ENCODE results near the gene ALKBH7. TPM values are rescaled to one million over a fixed set of nuclear protein-coding genes. Genes with fewer than 3 reads are reported as not detected.

Gene ALKBH7
- 147 TPM for total RNA-seq

GRCh38 chr19:6372594-6373095 lies at the start of gene ALKBH7:
Gene ALKBH7, plus strand, starts transcription at chr19:6372794. Its CDS starts 27 bp downstream, at chr19:6372821.

DNA sequence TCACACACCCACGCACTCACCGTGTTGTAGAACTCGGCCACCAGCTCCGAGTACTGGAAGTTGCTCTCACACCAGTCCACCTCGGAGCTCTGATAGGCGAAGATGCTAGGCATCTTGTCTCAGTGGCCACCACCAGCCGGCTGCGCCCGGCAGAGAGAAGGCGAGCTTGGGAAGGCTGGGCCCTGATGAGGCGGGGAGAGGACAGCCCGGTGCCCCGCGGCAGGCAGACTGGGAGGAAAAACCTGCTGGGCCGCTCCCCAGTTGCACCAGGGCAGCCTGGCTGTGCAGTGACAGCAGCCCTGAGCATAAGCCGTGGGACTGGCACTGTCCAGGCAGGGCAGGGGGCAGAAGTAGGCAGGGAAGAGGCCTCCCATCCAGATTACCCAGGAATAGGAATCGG lies 39.2 kb upstream of the ALKBH7 start, which contains the start of gene ACER1:
Gene ACER1, minus strand, starts transcription at position 174 of the 400 bp plus-strand sequence. Its CDS starts 61 bp downstream, at position 113.

GRCh38 chr19:6375411-6376010 lies 2.9 kb downstream of the ALKBH7 start, which contains the start of gene PSPN:
Gene PSPN, minus strand, starts transcription at chr19:6375933. Its CDS starts 84 bp downstream, at chr19:6375849.

DNA sequence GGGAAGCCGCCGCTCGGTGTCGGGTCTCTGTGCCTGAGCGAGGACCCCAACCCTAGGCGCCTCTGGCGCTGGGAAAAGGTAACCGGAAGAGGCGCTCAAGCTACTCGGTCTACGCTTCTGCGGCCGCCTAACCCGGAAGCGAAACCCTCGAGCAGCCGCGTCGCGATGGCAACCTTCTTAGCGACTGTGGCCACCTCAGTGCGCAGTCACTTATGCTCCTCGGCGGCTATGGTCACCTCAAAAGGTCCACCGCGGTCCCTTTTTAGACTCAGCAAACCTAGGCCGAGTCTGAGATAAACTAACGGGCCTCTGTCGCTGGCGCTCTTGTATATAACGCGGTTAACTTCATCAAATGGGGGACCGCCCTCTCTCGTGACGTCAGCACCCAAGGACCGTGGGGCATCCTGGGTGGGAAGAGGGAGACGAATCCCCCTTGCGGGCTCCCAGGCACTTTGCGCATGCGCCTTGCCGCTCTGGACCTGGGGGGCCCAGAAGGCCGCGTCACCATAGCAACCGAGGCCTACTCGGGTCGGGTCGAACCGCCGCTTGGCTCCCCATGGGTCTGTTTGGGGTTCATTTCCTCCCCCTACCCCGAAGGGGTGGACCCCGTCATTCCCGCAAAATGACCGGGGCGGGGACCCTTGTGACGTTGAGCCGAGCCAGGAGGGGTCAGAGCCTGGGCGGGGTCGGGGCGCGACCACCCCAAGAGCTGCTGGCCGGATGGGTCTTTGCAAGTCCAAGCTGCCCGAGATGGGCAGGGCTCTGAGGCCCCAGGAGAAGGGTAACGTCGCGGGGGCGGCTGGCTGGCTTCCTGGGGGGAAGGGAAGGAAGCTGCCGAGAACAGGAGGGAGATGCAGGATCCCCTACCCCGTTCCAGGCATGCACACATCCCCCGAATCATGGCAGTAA lies 20.7 kb downstream of the ALKBH7 start, which contains the start of gene GTF2F1:
Gene GTF2F1, minus strand, starts transcription at position 91 of the 909 bp plus-strand sequence. CDS start 169 bp downstream, outside the sequence.

GRCh38 chr19:6424195-6424938 lies 51.8 kb downstream of the ALKBH7 start, which contains the start of gene KHSRP:
Gene KHSRP, minus strand, starts transcription at chr19:6424811. Its CDS starts 110 bp downstream, at chr19:6424701.

Small RNA genes lying within 50 kb of the gene (small RNA-seq; reads per million reads assigned to genes)
- not detected for gene MIR6790 (ENCODE audit: low replicate concordance)
- gene MIR6885 (ENCODE audit: low replicate concordance): not detected

Other genes with a start within 250 kb of the ALKBH7 start
- not detected for gene ACSBG2, start 237.1 kb upstream of the ALKBH7 start, total RNA-seq
- 31.1 TPM for gene MLLT1, start 92.8 kb upstream of the ALKBH7 start, total RNA-seq
- gene ACER1, start 39.2 kb upstream of the ALKBH7 start, total RNA-seq: not detected
- 43.0 TPM for gene CLPP, start 11.3 kb upstream of the ALKBH7 start, total RNA-seq
- gene PSPN, start 3.1 kb downstream of the ALKBH7 start, total RNA-seq: 2.5 TPM
- gene GTF2F1, start 20.4 kb downstream of the ALKBH7 start, total RNA-seq: 59.6 TPM
- gene KHSRP, start 52.0 kb downstream of the ALKBH7 start, total RNA-seq: 186 TPM
- gene SLC25A41, start 61.0 kb downstream of the ALKBH7 start, total RNA-seq: 0.53 TPM
- 59.8 TPM for gene SLC25A23, start 87.0 kb downstream of the ALKBH7 start, total RNA-seq
- gene CRB3, start 91.5 kb downstream of the ALKBH7 start, total RNA-seq: 57.0 TPM
- 2.2 TPM for gene DENND1C, start 109.0 kb downstream of the ALKBH7 start, total RNA-seq
- 17.9 TPM for gene TUBB4A, start 129.5 kb downstream of the ALKBH7 start, total RNA-seq
- gene TNFSF9, start 158.2 kb downstream of the ALKBH7 start, total RNA-seq: 0.76 TPM
- gene CD70, start 218.4 kb downstream of the ALKBH7 start, total RNA-seq: 0.29 TPM